ENCODE data around the gene ZCCHC14. TPM values are rescaled to one million over a fixed set of nuclear protein-coding genes. Genes with fewer than 3 reads are reported as not detected.
A peak's percentile ranks its signal among the peaks of the same experiment; 100 is the strongest.
"Not testable (repeated sequence)": the region's sequence is repeated elsewhere in the genome, so short reads cannot be mapped to it uniquely, and the experiment has no call there.

ZCCHC14 gene
- total and polyA plus RNA-seq, 2 of the 13 experiments (the other 11 are each of a cell fraction or from before 2014, with no cell fraction given), result 12.4 to 12.5 TPM

DNA sequence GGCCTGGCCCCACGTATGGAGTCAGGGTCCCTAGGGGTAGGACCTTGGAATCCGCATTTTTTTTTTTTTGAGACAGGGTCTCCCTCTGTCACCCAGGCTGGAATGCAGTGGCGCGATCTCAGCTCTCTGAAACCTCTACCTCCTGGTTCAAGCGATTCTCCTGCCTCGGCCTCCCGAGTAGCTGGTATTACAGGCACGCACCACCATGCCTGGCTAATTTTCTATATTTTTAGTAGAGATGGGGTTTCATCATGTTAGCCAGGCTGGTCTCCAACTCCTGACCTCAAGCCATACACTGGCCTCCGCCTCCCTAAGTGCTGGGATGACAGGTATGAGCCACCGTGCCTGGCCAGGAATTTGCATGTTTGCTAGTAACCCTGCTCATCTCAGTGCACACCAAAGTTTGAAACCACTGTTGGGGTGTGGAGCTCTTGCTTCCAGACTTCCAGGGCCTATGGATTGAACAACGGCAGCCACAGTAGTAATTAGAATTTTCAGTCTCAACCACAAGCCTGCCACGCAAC is 5.0 kb upstream of the ZCCHC14 start (continued):
- TF ChIP-seq ZNF460 (CRISPR knock-in tag; IDR thresholded peaks at IDR 0.05; ENCODE audit: borderline replicate concordance), result peak; percentile 90
- TF ChIP-seq, protein P1, sequence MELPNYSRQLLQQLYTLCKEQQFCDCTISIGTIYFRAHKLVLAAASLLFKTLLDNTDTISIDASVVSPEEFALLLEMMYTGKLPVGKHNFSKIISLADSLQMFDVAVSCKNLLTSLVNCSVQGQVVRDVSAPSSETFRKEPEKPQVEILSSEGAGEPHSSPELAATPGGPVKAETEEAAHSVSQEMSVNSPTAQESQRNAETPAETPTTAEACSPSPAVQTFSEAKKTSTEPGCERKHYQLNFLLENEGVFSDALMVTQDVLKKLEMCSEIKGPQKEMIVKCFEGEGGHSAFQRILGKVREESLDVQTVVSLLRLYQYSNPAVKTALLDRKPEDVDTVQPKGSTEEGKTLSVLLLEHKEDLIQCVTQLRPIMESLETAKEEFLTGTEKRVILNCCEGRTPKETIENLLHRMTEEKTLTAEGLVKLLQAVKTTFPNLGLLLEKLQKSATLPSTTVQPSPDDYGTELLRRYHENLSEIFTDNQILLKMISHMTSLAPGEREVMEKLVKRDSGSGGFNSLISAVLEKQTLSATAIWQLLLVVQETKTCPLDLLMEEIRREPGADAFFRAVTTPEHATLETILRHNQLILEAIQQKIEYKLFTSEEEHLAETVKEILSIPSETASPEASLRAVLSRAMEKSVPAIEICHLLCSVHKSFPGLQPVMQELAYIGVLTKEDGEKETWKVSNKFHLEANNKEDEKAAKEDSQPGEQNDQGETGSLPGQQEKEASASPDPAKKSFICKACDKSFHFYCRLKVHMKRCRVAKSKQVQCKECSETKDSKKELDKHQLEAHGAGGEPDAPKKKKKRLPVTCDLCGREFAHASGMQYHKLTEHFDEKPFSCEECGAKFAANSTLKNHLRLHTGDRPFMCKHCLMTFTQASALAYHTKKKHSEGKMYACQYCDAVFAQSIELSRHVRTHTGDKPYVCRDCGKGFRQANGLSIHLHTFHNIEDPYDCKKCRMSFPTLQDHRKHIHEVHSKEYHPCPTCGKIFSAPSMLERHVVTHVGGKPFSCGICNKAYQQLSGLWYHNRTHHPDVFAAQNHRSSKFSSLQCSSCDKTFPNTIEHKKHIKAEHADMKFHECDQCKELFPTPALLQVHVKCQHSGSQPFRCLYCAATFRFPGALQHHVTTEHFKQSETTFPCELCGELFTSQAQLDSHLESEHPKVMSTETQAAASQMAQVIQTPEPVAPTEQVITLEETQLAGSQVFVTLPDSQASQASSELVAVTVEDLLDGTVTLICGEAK (IDR thresholded peaks at IDR 0.05), result not testable (repeated sequence)
- TF ChIP-seq, protein P1 (CRISPR knock-in tag; IDR thresholded peaks at IDR 0.05), result 0 out of 2 replicates have a peak, but pooled peaks have one; percentile 6

Data from HepG2 (cell line).